Measurements from ENCODE around the gene ZC3H4.

The ZC3H4 gene

DNA sequence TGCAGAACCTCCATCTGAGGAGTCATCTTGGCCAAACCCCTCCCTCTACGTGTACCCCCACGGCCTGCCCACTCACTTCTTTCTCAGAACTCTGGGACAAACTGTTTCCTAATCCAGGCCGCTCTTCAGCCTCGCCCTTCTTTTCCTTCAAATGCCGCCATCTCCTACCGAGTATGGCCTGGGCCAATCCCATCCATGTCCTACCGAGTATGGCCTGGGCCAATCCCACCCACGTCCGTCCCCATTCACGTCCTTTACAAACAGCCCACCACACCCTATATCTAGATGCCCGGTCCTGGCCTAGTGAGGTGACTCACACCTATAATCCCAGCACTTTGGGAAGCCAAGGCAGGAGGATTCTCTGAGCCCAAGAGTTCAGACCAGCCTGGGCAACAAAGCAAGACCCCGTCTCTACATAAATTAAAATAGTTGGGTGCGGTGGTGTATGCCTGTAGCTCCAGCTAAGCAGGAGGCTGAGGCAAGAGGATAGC, 66.3 kb downstream of the ZC3H4 start:
- Histone ChIP-seq H3K9ac (ENCODE audit: low read depth, low read length, poor library complexity, severe bottlenecking) (peak overlapping the region; percentile 29), H3K4me3 (ENCODE audit: low read length, poor library complexity, severe bottlenecking) (peak overlapping the region; percentile 91), H3K4me2 (ENCODE audit: low read depth, low read length, poor library complexity, severe bottlenecking) (peak overlapping the region; percentile 92), H3F3A (ENCODE audit: low read depth) (no peaks in the 10 kb centered on the region), H2AFZ (ENCODE audit: low read length) (no peak overlapping the region), H3K79me2 (ENCODE audit: insufficient read depth, low read length) (peaks cover 20% of the 10 kb centered on the region), H3K36me3 (ENCODE audit: insufficient read depth, low read length) (no peaks in the 10 kb centered on the region), H3K9me2 (replicated peaks; ENCODE audit: low read depth, low read length) (no peaks in the 10 kb centered on the region), H4K20me1 (ENCODE audit: insufficient read depth, low read length, poor library complexity, severe bottlenecking) (peaks cover 9% of the 10 kb centered on the region), H3K4me1 (ENCODE audit: insufficient read depth, low read length, poor library complexity, severe bottlenecking) (peaks cover 16% of the 10 kb centered on the region), H3K27me3 (ENCODE audit: insufficient read depth, low read length, poor library complexity, severe bottlenecking) (no peaks in the 10 kb centered on the region), H3K9me3 (ENCODE audit: insufficient read depth, low read depth, low read length) (no peaks in the 10 kb centered on the region)
- TF ChIP-seq EZH2phosphoT487 (IDR thresholded peaks at IDR 0.05; ENCODE audit: borderline replicate concordance), result no peak
- TF ChIP-seq, protein P1, sequence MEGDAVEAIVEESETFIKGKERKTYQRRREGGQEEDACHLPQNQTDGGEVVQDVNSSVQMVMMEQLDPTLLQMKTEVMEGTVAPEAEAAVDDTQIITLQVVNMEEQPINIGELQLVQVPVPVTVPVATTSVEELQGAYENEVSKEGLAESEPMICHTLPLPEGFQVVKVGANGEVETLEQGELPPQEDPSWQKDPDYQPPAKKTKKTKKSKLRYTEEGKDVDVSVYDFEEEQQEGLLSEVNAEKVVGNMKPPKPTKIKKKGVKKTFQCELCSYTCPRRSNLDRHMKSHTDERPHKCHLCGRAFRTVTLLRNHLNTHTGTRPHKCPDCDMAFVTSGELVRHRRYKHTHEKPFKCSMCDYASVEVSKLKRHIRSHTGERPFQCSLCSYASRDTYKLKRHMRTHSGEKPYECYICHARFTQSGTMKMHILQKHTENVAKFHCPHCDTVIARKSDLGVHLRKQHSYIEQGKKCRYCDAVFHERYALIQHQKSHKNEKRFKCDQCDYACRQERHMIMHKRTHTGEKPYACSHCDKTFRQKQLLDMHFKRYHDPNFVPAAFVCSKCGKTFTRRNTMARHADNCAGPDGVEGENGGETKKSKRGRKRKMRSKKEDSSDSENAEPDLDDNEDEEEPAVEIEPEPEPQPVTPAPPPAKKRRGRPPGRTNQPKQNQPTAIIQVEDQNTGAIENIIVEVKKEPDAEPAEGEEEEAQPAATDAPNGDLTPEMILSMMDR (conservative IDR thresholded peaks at IDR 0.05; ENCODE audit: low read length), result no peak

DNA sequence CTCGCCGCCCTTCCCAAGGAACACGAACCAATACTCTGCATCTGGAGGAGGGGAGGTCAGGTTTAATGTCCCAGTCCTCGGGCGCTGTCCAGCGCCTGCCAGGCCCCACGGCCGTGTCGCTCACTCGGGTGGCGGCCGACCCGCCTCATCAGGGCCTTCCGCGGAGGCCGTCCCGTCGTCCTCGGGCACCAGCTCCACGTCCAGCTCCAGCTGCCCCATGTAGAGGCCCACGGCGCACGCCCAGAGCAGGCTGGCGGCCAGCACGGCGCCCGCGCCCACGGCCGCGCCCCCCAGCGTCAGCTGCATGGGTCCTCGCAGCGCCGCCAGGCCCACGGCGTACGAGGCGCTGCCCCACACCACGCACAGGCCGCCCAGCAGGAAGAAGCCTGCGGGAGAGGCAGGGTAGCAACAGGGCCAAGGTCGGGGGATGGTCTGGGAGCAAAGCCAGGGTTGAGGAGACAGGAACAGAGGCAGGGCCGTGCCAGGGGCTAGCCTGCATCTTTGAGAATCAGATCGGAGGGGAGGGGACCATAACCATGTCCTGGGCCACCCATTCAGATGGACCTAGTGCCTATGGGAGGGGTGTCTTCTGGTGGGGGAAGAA, 67.6 kb downstream of the ZC3H4 start:
- Histone ChIP-seq H2AFZ (ENCODE audit: low read length) (no peak overlapping the region), H3K9me2 (replicated peaks; ENCODE audit: low read depth, low read length) (no peaks in the 10 kb centered on the region), H3K9ac (ENCODE audit: low read depth, low read length, poor library complexity, severe bottlenecking) (no peak overlapping the region), H3K4me3 (ENCODE audit: low read length, poor library complexity, severe bottlenecking) (no peak overlapping the region), H3K27me3 (ENCODE audit: insufficient read depth, low read length, poor library complexity, severe bottlenecking) (no peaks in the 10 kb centered on the region), H3F3A (ENCODE audit: low read depth) (no peaks in the 10 kb centered on the region), H3K4me1 (ENCODE audit: insufficient read depth, low read length, poor library complexity, severe bottlenecking) (peaks cover 16% of the 10 kb centered on the region), H3K4me2 (ENCODE audit: low read depth, low read length, poor library complexity, severe bottlenecking) (peak overlapping the region; percentile 92), H3K36me3 (ENCODE audit: insufficient read depth, low read length) (no peaks in the 10 kb centered on the region), H3K79me2 (ENCODE audit: insufficient read depth, low read length) (peaks cover 20% of the 10 kb centered on the region), H3K9me3 (ENCODE audit: insufficient read depth, low read depth, low read length) (no peaks in the 10 kb centered on the region), H4K20me1 (ENCODE audit: insufficient read depth, low read length, poor library complexity, severe bottlenecking) (peaks cover 9% of the 10 kb centered on the region)
- no peak for TF ChIP-seq EZH2phosphoT487 (IDR thresholded peaks at IDR 0.05; ENCODE audit: borderline replicate concordance)
- TF ChIP-seq, protein P1 (conservative IDR thresholded peaks at IDR 0.05; ENCODE audit: low read length), result no peak

DNA sequence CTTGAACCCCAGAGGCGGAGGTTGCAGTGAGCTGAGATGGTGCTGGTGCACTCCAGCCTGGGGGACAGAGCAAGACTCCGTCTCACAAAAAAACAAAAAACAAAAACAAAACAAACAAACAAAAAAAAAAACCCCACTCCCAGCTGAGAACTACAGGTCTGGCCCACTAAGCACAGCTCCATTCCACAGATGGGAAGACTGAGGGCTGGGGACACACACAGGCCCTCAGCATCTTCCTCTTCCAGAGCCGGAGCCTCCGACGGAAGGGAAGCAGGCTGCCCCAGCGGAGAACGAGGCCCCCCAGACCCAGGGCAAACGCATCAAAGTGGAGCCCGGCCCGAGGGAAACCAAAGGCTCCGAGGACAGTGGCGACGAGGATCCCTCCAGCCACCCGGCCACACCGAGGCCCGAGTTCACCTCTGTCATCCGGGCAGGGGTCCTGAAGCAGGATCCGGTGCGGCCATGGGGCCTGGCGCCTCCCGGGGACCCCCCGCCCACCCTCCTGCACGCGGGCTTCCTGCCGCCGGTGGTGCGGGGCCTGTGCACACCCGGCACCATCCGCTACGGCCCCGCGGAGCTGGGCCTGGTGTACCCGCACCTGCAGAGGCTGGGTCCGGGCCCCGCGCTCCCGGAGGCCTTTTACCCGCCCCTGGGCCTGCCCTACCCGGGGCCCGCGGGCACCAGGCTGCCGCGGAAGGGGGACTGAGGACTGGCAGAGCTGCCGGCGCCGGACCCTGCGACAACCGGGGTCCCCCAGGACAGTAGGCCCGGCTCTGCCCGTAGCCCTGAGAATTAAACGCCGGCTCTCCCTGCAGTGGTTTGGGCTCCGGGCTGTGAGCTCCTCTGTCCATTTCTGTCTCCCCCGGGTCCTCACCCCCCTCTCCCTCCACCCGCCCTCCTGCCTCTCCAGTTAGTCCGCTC, 68.4 kb downstream of the ZC3H4 start:
- Histone ChIP-seq H3K27me3 (ENCODE audit: insufficient read depth, low read length, poor library complexity, severe bottlenecking) (no peaks in the 10 kb centered on the region), H3K4me3 (ENCODE audit: low read length, poor library complexity, severe bottlenecking) (no peak overlapping the region), H3K9me2 (replicated peaks; ENCODE audit: low read depth, low read length) (no peaks in the 10 kb centered on the region), H3K36me3 (ENCODE audit: insufficient read depth, low read length) (no peaks in the 10 kb centered on the region), H3K79me2 (ENCODE audit: insufficient read depth, low read length) (peaks cover 20% of the 10 kb centered on the region), H3K9me3 (ENCODE audit: insufficient read depth, low read depth, low read length) (no peaks in the 10 kb centered on the region), H3F3A (ENCODE audit: low read depth) (no peaks in the 10 kb centered on the region), H3K4me2 (ENCODE audit: low read depth, low read length, poor library complexity, severe bottlenecking) (no peak overlapping the region), H2AFZ (ENCODE audit: low read length) (no peak overlapping the region), H3K4me1 (ENCODE audit: insufficient read depth, low read length, poor library complexity, severe bottlenecking) (peaks cover 16% of the 10 kb centered on the region), H4K20me1 (ENCODE audit: insufficient read depth, low read length, poor library complexity, severe bottlenecking) (peaks cover 9% of the 10 kb centered on the region), H3K9ac (ENCODE audit: low read depth, low read length, poor library complexity, severe bottlenecking) (no peak overlapping the region)
- TF ChIP-seq EZH2phosphoT487 (IDR thresholded peaks at IDR 0.05; ENCODE audit: borderline replicate concordance), result no peak
- TF ChIP-seq, protein P1 (conservative IDR thresholded peaks at IDR 0.05; ENCODE audit: low read length), result no peak

Measured in Loucy (cell line).